HT-29 (cell line): ENCODE data around the gene ADAM33. TPM values are rescaled to one million over a fixed set of nuclear protein-coding genes. Genes with fewer than 3 reads are reported as not detected.

Experiments used
- DNase-seq: peaks from one replicate; pipeline ENCODE4 v3.0.0-alpha.2; 2015; ENCODE audit warnings: low spot score
- total RNA-seq: library from RNA; depleted of rRNA; stranded (reverse); fragments of >200 nt; shearing (Covaris generic); gene quantifications from 2 replicates; pipeline ENCODE4 v1.2.3, GENCODE V29; 2014; rRNA removed

Gene ADAM33, protein sequence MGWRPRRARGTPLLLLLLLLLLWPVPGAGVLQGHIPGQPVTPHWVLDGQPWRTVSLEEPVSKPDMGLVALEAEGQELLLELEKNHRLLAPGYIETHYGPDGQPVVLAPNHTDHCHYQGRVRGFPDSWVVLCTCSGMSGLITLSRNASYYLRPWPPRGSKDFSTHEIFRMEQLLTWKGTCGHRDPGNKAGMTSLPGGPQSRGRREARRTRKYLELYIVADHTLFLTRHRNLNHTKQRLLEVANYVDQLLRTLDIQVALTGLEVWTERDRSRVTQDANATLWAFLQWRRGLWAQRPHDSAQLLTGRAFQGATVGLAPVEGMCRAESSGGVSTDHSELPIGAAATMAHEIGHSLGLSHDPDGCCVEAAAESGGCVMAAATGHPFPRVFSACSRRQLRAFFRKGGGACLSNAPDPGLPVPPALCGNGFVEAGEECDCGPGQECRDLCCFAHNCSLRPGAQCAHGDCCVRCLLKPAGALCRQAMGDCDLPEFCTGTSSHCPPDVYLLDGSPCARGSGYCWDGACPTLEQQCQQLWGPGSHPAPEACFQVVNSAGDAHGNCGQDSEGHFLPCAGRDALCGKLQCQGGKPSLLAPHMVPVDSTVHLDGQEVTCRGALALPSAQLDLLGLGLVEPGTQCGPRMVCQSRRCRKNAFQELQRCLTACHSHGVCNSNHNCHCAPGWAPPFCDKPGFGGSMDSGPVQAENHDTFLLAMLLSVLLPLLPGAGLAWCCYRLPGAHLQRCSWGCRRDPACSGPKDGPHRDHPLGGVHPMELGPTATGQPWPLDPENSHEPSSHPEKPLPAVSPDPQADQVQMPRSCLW
- not detected in 2 replicates for total RNA-seq

DNA sequence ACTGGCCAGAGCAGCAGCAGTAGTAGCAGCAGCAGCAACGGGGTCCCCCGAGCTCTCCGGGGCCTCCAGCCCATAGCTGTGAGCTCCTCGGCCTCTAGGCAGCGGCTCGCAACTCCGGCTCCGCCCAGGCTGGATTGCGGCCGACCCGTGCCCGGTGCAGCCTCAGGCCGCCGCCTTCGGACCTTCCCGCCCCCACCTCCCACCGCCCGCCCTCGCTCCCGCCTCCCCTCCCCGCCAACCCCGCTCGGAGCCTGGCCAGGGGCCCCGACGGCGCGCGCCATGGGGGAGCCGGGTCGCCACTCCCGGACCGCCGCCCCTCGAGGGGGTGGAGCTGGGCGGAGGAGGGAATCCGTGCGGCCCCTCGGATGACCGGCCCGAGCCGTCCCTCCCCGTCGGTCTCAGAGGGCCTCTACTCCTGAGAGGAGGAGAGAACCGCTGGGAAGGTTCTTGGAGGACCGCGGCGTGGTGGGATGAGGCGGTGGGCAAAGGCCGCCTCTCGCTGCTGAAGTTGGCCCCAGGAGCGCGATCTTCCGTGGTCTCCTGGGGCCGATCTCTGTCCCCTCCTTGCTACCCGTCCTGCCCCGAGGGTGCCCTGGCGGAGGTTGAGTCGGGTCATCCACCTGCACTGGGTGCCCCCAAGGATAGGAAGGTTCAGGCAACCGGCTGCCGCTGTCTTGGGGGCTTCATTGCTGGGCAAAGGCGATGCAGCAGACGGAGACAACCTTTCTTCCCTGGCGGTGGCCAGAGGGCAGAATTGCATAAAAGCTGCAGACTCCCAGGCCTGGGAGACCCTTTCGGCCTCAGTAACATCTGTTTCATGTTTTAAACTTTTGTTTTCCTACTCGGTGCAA lies at the start of gene ADAM33:
Gene ADAM33, minus strand, starts transcription at position 80 of the 851 bp plus-strand sequence. Its CDS starts 6 bp downstream, at position 74.
- no peak for DNase-seq

DNA sequence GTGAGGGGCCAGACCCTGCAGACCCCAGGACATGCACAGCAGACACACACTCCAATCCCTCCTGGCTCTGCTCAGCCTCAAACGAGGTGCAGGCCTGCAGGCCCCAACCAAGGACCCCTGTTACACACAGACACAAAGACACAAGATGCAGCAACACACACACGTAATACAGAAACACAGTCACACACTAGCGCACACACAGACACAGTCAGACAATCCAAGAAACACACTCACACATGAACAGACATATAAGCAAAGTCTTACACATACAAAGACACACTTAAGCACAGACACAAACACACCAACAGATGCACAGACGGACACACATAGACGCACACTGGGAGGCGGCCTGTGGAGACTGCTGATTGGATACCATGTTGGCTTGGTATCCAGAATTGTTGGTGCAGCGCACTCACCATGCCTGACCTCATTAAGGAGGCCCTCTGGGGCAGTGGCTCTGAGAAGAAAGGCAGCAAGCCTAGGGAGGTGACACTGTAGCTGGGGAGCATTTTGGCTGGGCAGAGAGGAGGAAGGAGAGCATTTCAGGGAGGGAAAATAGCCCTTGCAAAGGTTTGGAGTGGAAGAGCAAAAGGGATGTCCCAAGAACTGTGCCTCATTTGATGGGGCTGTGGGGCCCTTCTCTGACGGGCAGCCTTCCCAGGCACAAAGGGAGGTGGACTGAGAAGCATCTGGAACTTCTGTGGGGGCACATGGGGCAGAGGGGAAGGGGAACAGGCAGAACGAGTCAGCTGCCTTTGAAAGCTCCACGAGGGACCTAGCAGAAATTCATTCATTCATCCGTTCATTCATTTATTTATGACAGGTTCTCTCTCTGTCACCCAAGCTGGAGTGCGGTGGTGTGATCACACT lies 49.2 kb upstream of the ADAM33 start:
- DNase-seq = no peak

DNA sequence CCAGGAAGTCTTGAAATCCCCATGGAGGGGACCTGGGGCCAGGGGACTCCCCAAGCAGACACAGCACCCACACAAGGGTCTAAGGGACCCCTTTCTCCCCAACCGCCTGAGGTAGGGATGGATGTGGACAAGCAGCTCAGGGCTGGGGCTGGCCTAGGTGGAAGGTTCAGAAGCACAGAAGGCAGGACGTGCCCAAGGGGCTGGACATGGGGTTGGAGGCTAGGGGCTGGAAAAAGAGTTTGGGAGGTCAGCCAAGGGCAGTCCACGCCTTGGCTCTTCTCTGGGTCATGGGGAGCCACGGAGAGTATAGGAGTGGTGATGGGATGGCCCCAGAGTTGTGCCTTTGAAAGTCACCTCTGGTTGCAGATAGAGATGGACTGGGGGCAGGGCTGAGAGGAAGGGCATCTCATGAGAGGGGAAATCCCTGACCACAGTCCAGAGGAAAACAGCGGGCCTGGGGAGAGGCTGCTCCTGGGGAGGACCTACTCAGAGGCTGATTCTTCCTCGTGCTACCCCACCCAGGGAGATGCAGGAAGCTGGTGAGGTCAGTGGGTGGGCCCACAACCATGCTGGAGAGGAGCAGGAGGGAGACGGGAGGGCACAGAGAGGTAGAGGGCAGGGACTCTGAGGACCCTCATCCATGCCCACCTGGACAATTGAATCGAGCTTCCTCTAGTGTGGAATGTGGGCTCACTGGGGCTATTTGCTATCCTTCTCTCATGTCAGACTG lies 48.2 kb upstream of the ADAM33 start:
- DNase-seq = no peak

DNA sequence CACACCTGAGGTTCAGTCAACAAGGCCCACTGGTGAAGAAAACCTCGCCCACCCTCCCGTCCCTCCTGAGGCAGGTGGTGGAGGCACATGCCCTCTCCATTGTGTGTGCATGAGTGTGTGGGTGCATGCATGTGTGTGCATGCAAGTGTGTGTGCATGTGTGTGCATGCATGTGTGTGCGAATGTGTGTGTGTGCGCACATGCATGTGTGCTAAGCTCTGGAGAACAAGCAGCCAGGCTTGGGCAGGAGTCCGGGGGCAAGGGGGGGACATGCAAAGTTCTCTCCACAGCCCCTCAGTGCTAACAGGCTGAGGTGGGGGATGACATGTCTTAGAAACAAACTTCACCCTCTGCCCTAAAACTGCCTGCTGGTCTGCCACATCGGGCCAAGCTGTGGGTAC lies 47.6 kb upstream of the ADAM33 start:
- DNase-seq = no peak

DNA sequence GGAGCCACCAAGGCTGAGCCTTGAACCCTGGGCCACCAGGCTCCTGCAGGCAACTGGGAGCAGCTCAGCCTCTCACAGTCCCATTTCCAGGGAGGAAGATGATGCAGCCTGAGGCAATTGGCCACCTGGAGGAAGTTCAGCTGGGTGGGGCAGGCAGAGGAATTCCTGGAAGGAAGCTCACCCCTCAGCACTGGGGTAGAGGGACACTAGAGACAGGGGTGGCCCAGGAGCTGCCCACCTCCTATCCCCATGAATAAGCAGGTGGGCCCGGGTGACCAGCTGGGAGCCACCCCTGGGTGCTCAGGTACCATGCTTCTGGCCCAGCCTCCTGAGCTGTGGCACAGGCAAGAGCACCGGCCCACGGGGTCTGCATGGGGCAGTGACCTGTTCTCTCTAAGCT lies 47.1 kb upstream of the ADAM33 start:
- no peak for DNase-seq

DNA sequence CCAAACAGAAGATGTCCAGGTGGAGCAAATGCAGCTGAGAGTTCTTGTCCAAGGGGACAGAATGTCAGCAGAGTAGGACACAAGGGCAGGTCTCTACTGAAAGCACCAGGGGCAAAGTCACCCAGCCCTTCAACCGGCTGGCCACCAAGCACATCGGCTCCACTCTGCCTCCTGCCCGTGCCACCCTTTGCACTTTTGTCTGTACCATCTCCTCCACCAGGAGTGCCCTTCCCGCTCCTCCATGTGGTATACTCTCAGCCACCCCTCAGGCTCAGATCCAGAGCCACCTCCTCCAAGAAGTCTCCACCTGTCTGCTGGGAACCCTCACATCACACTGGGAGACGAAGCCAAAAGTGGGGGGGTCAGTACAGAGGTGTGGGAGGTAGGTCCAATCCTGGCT lies 46.5 kb upstream of the ADAM33 start:
- DNase-seq = no peak

DNA sequence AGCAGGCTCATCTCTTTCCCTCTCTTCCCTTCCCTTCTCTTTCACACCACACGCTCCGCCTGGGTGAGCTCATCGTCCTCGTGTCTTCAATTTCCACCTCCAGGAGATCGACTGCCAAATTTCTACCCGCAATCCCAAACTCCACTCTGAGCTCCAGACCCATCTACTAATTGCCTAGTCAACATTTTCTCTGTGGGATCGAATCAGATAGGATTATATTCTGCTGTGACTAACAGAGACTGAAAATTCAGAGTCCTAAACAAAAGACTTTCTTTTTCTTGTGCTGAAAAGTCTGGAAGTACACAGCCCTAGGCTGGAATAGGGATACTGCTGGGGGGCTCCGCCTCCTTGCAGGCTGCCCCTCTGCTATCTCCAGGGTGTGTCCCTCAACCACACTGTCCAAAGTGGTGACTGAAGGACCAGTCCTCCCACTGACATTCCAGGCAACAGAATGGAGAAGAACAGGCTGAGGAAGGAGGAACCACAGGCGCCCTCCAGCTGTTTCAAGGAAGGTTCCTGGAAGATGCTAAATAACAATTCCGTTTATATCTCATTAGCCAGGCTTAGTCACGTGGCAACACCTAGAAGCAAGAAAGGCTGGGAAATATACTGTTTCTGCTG lies 45.7 kb upstream of the ADAM33 start:
- no peak for DNase-seq

DNA sequence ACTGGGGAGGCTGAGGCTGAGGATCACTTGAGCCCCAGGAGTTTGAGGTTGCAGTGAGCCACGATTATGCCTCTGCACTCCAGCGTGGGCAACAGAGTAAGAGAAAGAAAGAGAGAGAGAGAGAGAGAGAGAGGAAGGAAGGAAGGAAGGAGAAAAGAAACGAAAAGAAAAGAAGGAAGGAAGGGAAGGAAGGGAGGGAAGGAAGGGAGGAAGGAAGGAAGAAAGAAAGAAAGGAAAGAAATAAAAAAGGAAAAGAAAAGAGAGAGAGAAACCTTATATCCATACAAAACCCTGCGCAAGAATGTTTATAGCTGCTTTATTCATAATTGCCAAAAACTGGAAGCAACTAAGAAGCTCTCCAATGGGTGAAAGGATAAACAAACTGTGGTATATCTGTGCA lies 42.5 kb upstream of the ADAM33 start:
- DNase-seq = no peak

DNA sequence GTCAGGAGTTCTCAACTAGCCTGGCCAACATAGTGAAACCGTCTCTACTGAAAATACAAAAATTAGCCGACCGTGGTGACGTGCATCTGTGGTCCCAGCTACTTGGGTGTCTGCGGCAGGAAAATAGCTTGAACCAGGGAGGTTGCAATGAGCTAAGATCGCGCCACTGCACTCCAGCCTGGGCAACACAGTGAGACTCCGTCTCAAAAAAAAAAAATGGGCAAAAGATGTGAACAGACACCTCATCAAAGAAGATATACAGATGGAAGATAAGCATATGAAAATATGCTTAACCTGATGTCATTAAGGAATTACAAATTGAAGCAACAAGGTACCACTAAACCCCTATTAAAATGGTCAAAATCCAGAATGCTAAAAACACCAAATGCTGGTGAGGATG lies 41.5 kb upstream of the ADAM33 start:
- DNase-seq = no peak

DNA sequence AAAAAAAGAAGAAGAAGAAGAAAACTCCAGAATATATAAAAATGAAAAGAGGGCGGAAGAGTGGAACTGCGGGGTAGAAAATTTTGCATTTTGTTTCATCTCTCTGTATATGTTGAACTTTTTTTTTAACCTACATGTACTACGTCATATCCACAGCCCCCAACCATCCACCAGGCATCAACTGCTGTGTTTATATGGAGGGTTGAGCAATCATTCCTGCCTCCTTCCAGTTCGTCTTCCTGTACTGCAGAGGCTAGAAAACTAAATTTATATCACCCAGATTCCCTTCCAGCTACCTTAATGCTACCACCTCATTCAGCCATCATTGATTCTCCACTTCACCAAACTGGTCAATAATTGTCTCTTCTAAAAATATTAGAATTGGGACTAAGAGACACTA lies 40.1 kb upstream of the ADAM33 start:
- DNase-seq = no peak

DNA sequence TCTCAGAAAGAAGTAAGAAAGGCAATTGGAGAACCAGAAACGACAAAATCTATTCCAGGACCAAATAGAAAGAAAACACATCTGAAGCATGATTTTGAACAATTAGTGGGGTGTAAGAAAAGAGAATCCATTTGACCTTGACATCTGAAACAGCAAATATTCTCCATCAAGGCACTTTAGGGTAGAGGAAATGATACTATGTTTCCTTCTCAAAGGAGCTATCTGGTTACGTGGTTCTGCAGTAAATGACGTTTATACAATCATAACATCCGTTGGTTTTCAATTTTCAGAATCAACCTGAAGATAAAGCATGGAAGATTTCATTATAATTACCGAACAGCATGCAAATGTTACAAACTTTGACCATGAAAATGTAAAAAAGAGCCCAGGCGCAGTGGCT lies 38.8 kb upstream of the ADAM33 start:
- no peak for DNase-seq

DNA sequence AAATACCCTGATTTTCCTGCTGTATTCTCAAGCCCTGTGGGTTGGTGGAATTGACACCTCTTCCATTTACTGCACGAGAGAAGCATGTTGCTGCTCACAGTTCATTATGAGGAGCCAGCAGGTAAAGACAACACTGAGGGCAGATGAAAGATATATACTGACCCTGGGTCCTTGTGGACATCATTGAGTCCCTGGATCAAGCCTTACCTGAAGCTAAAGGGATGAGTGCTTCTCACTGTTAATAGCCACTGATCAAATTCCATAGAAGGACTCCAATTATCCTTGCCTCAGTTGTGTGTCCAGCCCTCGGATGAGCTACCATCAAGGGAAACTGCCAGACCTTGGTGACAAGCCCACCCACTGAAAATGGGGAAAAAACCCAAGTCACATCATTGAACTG lies 38.3 kb upstream of the ADAM33 start:
- no peak for DNase-seq

DNA sequence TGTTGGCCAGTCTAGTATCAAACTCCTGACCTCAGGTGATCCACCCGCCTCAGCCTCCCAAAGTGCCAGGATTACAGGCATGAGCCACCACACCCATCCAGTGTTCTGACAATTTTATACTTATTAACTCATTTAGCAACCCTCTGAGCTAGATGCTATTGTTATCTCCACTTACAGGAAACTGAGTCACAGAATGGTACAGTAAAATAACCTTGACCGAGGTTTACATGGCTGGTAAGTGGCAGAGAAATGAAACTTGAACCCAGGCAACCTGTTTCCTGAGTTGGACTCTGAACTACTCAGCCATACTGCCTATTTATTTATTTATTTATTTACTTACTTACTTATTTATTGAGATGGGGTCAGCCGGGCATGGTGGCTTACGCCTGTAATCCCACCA lies 37.2 kb upstream of the ADAM33 start:
- no peak for DNase-seq

DNA sequence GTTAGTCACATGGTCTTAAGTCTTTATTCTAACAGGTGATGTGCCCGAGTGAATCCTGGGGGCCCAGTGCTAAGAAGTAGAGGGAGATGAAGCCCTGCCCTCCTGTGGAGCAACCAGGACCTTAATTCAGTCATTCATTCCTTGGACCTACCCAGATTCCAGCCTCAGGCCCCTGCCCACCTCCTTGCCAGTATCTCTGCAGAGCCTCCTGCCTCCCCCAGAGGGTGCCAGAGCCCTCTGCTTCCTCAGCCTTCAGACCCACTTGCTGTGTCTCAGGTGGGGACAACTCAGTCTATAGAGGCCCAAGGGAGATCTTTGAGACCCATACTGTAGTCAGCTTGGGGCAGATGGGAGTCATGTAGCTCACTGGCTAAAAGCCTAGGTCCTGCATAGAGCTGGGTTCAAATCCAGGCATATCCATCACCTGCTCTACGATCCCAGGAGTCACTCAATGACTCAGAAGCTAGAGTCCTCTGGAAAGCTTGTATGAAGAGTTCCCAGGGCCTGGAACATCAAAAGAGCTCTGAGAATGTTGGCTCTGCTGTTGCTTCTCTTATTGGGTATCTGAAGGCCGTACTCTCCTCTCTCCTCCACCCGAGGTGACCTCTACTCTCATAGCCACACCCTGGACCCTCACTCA lies 34.5 kb upstream of the ADAM33 start:
- peak; percentile 67 for DNase-seq

DNA sequence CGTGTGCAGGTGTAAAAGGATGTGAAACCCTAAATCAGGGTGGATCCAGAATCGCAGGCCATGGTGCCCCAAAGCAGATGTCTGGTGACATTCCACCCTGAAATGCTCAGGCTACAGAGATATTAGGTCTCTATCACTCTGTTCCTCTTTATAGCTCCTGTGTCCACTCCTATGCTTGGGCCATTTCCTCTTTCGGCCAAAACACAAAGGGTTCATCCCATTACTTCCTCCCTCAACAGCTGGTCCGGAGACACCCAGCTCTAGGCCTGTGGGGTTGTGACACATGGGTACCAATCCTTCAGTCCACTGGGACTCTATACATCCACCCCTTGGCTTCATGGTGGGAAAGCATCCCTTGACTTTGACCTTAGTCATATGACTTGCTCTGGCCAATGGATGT lies 32.3 kb upstream of the ADAM33 start:
- no peak for DNase-seq

DNA sequence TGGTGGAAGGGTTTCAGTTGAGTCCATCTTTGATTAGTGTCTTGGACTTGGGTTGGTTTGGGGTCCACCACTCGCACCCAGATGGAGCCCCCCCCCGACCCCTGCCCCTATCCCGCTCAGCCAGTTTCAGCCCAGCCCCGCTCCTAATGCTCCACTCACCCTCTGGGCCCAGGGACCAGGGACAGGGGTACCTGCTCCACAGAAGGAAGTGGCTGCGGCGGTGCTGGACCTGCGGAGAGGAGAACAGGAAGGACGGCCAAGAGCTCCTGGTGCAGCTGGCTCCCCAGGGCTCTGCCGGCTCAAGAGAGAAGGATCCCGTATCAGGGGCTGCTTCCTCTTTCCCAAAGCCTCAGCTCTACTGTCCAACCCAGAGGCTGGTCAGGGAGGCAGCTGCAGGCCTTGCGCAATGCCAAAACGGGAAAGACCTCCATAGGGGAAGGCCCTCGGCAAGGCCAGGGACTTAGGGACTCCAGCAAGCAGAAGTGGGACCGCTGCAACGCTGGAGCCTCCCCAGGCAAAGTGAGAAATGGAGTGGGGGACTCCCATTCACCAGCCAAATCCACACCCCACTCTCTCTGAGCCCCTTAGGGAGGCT lies 30.6 kb upstream of the ADAM33 start, which contains the start of gene SIGLEC1:
Gene SIGLEC1, minus strand, starts transcription at position 322 of the 595 bp plus-strand sequence. CDS start 5,472 bp downstream, outside the sequence.
- no peak for DNase-seq

DNA sequence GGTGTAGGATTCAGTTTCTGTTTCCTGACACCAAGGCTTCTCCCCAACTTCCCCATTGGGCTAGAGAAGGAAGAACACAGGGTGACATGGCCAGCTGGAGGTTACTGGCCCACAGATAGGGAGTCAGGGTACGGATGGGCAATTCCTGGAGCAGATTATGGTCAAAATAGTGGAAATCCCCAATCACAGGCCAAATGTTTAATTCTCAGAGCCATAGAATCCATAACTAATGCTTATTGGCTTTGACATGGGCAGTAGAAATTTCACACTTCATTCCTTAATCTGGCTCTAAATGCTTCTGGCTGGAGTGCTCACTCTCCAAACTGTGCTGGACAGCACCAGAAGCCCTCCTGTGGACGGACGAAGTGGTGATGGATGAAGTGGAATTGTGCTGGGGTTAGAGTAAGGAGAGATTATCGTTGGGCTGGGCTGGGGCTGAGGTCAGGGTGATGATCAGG lies 29.7 kb upstream of the ADAM33 start:
- no peak for DNase-seq

DNA sequence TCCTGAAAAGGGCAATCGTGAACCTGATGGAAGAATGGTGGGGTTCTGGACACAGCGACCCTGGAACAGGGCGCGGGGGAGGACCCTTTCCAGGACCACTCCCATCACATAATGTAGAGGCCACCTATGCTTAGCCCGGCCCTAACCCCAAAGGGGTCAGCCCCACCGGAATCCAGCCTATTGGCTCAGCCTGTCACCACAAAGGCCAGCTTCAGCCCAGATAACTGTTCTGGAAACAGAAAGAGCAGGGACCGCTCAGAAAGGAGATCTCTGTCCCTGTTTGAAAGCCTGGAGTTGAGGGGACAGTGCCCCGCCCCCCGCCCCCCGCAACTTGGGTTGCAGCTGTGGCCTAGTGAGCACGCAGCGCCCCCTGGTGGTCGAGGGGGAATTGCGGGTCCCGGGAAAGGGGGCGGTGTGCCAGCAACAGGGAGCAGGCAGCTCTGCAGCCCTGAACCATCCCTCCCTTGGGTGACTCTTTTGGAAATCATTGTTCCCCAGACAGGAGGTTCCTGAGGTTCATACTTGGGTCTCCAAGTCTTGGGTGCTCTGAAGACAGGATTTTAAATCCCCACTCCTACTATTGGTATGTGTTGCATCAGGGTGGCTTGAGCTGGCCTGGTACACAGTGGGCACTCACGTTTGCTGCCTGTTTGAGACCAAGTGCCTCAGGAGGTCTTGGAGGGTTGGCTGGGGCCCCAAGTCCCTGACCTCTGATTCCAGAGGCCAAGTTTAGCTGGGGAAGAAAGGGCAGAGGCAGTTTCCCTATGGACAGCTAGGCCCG lies 29.1 kb upstream of the ADAM33 start:
- peak; percentile 65 for DNase-seq
